Measurements from ENCODE around the gene MSI1.
A peak's percentile ranks its signal among the peaks of the same experiment; 100 is the strongest.
"Not testable (repeated sequence)": the region's sequence is repeated elsewhere in the genome, so short reads cannot be mapped to it uniquely, and the experiment has no call there.

Gene MSI1

DNA sequence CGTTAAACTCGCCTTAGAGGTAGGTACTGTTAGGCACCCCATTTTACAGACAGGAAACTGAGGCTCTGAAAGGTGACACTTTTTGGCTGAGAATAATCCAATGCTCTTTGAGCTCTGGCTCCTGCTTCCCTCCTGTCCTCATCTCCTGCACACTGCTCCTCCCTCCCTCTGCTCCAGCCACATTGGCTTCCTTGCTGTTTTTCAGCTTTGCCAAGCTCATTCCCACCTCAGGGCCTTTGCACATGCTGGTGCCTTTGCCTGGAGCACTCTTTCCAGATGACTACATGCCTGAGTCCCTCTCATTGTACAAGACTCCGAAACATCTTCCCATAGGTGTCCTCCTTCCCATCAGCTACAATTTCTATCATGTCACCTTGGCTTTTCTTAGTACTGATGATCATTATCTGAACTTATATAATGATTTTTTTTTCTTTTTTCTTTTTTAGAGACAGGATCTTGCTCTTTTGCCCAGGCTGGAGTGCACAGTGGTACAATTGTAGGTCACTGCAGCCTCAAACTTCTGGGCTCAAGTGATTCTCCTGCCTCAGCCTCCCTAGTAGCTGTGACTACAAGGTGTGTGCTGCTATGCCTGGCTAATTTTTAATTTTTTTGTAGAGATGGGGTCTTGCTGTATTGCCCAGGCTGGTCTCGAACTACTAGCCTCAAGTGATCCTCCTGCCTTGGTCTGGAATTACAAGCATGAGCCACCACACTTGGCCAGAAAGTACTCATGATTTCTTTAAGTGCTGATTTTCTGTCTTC, 15.2 kb downstream of the MSI1 start:
- DNase-seq = no peak

DNA sequence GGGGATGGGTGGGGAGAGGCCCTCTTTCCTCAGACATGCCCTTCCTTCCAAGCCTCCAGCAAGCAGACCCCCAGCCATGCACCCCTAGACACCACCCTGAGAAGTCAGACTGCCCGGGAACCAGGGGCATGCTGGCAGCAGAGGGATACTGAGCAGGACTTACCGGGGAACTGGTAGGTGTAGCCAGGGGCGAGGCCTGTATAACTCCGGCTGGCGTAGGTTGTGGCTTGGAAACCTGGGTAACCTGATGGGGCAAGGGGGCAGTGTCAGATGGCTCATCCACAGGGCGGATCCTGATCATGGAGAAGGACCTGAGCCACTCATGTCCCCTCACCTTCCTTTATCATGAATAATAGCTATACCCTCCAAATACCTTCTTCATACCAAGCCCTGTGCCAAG, 15.8 kb downstream of the MSI1 start:
- no peak for DNase-seq

DNA sequence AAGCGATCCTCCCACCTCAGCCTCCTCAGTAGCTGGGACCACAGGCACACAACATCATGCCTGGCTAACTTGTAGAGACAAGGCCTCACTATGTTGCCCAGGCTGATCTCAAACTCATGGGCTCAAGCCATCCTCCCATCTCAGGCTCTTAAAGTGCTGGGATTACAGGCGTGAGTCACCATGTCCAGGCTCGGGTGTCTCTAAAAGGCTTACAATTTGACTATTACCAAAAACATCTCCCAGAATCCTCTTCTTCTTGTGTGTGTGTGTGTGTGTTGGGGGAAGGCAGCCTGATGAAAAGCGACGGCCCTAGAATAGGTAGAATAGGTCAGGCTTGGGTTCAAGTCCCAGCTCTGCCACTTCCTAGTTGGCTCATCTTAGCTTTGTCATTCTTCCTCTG, 16.8 kb downstream of the MSI1 start:
- no peak for DNase-seq

DNA sequence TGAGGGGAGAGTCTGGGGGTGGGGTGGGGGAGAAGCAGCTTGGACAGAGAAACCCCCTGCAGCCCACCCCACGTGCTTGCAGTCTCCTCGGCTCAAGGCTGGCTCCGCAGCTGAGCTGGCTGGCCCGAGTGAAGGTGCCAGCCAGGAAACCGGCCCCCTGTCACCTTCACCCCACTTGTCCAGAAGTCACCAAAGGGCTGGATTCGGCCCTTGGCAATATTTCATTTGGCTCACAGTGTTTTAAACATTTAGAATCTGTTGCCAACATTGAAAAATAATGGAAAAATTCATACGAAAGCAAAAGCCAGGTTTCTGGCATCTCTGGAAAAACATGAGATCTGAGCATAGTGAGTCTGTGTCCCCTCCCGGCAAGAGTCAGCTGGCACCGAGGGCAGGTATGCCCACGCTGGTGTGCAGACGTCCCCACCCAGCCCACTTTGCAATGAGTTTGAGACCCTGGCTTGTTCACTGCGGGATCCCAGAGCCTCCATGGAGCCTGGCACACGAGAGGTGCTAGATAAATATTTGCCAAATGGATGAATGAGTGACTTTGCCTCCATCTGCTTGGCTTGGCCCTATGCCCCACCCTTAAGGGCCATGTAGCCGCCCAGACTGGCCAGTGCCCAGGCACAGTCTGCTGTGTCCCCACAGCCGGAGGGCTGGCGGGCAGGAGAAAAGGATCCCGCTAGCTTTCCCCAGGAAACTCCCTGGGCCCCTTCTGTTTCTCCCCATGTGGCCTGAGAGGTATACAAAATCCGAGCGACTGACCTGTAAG, 18.2 kb downstream of the MSI1 start:
- no peak for DNase-seq

DNA sequence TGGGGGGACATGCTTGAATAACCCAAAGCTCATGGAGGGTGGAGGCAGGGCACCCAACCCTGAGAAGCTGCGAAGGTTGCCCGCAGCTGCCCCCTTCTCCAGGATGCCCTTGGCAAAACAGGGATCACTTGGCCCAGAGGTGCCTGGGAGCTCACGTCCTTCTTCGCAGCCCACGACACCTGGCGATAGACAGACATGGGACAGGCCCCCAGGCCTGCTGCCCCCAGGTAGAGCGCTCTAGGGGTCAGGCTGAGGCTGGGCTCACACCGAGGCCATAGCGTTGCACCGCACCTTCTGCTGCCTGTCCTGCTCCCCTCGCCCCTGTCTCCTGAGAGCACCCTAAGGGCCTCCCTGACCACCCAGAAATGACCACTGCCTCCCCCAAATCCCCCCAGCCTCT, 21.2 kb downstream of the MSI1 start:
- DNase-seq = no peak

DNA sequence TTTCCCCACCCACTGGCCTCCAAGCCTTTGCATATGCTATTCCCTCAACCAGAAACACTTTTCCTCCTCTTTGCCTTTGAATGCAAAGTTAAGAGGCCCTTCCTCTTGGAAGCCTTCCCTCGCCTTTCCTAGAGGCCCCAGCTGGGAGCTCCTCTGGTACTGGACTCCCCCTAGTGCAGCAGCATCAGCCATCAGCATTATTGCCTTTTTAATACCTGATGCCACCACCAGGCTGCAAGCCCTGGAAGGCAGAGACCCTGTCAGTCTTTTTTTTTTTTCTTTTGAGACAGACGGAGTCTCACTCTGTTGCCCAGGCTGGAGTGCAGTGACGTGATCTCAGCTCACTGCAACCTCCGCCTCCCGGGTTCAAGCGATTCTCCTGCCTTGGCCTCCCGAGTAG, 22.3 kb downstream of the MSI1 start:
- DNase-seq = no peak

DNA sequence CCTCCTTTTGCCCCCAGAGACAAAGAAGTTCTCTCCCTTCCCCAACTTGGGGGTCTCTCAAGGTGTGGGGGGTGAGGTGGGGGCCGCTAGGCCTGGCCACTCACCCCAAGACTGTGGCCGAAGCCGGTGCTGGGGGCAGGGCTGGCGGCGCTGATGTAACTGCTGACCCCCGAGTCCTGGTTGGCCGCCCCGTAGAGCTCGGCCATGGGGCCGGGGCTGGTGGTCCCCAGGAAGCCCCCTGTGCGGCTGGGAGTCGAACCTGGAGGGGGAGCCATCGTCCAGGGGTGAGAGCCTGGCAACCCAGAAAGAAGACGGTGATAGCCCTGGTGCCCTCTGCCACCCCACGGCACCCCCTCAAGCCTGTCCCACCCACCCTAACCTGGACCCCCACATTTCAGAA, 22.9 kb downstream of the MSI1 start:
- no peak for DNase-seq

DNA sequence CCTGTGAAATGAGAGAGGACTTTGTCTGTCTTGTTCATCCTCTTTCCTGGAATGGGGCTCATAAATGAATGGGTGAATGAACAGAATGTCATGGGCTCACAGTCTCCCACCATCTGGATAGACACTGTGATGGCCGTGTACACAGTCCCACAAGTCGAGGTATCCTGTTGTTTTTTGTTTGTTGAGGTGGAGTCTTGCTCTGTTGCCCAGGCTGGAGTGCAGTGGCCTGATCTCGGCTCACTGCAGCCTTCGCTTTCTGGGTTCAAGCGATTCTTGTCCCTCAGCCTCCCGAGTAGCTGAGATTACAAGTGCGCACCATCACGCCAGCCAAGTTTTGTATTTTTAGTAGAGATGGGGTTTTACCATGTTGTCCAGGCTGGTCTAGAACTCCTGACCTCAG, 25.3 kb downstream of the MSI1 start:
- DNase-seq = no peak

DNA sequence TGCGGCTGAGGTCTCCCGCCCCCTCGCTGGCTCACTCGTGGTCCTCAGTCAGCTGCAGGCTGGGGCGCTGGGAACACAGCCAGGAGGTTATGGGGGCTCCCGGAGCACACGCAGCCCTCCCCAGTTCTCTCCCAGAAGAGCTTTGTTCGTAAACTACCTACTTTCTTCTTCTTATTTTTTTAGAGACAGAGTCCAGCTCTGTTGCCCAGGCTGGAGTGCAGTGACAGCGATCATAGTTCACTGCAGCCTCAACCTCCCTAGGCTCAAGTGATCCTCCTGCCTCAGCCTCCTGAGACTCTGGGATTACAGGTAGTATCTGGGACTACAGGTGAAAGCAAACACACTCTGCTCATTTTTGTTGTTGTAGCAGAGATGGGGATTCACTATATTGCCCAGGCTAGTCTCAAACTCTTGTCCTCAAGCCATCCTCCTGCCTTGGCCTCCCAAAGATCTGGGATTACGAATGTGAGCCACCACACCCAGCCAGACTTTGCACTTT, 25.9 kb downstream of the MSI1 start:
- no peak for DNase-seq

DNA sequence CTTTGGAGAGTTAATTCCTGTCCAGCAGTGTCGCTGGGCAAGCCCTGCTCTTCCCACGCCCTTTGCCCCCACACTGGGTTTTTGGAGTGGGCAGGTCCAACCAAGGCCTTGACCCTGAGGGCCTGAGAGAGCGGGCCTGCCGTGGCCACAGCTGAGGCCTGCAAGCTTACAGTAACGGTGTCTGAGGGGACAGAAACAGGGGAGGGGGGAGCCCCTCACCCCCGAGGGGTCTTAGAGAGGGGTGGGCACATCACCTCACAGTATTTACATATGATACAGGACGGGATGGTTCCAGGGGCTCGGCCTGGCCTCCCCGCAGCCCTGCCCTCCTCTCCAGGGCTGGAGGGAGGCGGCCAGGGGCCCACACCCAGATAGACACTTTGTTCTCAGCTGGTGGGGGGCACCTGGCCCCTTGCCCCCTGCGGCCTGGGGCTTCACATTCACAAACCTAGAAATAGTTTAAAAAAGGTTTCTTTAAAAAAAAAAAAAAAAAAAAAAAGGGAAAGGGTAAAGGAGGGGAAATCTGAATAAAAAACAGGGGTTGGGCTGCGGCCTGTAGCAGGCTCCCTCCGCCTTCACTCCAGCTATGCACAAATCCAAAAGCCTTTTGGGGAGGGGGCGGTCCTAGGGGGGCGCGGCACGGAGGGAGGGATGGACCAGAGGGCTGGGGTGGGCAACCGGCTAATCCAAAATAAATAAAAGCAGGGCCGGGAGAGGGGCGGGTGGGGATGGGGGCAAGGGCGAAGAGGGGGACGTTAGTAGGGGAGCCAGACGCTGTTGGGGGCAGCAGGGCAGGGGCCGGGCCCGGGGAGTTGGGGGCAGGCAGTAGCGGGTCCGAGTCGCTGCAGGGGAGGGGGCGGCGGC, 26.6 kb downstream of the MSI1 start:
- DNase-seq = no peak

DNA sequence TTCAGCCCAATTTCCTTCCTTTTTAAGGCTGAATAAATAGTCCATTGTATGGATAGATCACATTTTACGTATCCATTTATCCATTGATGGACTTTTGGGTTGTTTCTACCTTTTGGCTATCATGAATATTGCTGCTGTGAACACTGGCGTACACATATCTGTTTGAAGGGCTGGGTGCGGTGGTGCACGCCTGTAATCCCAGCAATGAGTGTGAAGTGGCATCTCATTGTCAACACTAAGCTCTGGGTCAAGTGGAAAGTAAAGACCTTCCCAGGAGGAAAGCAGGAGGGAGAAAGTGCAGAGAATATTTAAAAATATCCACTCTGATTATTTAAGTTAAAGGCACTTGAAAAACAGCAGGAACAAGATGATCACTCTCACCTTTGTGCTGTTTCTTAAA, 29.7 kb downstream of the MSI1 start:
- no peak for DNase-seq

DNA sequence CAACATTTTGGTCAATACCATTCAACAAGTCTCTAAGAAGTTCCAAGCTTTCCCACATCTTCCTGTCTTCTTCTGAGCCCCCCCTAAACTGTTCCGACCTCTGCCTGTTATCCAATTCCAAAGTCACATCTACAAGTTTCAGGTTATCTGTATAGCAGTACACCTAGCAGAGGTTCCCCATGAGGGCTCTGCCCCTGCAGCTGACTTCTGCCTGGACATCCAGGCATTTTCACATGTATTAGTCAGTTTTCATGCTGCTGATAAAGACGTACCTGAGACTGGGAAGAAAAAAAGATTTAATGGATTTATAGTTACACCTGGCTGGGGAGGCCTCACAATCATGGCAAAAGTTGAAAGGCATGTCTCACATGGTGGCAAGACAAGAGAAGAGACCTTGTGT, 31.2 kb downstream of the MSI1 start:
- DNase-seq = no peak

DNA sequence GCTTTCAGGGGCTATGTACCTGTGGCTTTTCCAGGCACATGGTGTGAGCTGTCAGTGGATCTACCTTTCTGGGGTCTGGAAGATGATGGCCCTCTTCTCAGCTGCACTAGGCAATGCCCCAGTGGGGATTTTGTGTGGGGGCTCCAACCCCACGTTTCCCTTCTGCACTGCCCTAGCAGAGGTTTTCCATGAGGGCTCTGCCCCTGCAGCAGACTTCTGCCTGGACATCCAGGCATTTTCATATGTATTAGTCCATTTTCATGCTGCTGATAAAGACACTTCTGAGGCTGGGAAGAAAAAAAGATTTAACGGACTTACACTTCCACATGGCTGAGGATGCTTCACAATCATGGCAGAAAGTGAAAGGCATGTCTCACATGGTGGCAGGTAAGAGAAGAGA, 32.6 kb downstream of the MSI1 start:
- DNase-seq = not testable (repeated sequence)

DNA sequence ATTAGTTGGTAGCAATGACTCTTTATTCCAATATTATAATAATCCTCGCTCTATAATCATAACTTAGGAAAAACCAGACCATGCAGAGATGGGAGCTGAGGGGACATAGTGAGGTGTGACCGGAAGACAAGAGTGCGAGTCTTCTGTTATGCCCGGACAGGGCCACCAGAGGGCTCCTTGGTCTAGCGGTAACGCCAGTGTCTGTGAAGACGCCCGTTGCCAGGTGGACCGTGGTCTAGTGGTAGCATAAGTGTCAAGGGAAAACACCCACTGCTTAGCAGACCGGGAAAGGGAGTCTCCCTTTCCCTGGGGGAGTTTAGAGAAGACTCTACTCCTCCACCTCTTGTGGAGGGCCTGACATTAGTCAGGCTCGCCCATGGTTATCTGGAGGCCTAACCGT, 33.5 kb downstream of the MSI1 start:
- peak; percentile 33 for DNase-seq

DNA sequence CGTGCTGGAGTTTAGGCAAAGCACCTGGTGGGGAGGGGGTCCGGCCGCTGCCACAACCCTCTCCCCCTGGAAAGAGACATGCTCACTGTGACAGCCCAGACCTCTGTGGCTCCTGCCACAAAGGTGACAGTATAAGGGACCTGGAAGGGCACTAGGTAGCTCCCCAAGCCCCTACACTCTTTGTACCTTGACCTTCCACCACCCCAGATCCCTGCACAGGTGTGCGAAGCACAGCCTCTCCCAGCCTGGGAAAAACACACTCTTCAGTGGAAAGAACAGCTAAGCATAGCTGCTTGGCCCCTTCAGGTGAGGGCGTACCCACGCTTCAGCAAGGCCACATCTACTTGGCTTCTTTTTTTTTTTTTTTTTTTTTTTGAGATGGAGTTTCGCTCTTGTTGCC, 36.4 kb downstream of the MSI1 start:
- DNase-seq = no peak

DNA sequence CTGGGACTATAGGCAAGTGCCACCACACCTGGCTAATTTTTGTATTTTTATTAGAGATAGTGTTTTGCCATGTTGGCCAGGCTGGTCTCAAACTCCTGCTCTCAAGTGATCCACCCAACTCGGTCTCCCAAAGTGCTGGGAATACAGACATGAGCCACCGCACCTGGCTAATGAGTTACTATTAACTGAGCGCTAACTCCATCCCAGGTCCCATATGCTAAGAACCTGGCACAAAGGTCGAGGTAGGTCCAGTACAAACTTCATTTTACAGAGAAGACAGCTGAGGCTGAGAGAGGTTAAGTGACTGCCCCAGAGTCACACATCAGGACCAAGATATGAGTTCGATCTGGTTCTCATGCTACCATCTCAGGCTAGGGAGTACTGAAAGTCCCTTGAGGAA, 36.9 kb downstream of the MSI1 start:
- no peak for DNase-seq

DNA sequence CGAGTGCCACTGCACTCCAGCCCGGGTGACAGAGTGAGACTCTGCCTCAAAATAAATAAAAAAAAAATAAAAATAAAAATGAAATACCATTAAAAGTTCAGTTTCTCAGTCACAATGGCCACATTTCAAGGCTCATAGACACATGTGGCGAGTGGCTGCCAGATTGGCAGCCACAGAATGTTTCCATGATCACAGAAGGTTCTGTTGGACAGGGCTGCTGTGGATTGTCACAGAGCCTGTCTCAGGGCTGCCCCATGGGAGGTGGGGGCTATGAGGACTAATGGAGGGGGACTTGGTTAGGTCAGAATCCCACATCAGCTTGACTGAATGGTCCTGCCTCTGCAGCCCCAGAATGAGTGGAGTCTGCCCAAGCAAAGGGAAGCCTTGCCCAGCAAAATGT, 37.6 kb downstream of the MSI1 start:
- DNase-seq = no peak

DNA sequence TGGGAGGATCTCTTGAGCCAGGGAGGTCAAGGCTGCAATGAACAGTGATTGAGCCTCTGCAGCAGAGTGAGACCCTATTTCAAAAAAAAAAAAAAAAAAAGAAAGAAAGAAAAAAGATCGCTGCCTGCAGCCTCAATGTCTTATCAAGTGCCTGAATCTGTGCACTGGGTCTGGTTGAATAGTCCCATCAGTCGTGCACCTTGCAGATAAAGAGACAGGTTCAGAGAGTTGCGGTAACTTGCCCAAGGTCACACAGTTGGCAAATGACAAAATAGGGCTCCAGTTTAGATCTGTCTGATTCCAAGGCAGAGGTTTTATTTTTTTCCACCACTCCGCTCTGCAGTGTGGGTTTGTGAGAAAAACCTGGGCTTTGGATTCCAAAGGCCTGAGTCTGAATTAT, 40.7 kb downstream of the MSI1 start:
- no peak for DNase-seq

DNA sequence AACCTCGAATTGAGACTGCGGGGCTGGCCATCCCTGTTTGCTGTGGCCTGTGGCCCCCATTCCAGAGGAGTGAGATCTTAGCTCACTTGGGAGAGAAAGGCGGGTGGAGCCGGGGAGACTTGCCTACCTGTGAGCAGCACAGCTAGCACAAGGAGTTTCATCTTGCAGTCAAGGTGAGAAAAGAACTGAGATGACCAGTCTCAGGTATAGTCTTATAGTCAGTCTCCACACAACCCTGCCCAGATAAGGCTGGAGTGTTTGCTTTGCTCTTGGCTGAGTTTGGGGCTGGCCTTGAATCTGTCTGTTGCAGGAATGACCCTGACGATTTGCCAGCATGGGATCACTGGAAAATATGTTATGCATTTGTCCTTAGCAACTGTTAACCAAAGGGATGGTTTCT, 41.4 kb downstream of the MSI1 start, which contains the start of gene PLA2G1B:
PLA2G1B (minus strand) TSS at position 187 of the 400 bp plus-strand sequence; CDS start at position 161, 26 bp downstream.
- DNase-seq = no peak

DNA sequence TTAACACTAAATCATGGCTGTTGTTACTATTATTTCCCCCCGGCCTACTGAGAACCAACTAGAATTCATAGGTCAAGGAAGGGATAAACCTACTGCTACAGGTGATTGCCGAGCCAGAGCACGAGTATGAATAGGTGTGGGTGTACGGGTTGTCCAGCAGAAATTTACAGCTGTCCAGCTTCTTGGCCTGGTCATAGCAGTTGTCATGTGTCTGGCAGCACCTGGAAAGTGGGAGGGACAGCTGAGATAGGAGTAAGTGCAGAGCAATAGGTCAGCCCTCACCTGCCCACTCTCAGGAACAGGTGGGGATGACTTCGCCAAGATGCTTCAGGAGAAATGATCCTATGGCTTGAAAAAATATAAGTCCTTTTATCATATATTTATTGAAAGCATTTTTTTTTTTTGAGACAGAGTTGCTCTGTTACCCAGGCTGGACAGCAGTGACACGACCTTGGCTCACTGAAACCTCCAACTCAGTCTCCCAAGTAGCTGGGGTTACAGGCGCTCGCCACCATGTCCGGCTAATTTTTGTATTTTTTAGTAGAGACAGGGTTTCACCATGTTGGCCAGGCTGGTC, 44.0 kb downstream of the MSI1 start:
- no peak for DNase-seq

DNA sequence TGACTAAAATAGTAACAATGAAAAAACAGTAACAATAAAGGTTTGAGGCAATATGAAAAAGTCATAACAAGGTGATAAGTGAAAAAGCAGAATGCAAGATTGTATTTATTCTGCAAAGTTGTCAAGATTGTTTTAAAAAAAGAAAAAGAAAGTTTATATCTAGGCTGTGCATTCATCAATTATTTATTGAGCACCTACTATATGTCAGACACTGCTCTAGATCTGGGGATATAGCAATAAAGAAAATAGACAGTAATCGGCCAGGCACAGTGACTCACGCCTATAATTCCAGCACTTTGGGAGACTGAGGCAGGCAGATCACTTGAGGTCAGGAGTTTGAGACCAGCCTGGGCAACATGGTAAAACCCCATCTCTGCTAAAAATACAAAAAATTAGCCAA, 45.2 kb downstream of the MSI1 start:
- no peak for DNase-seq

DNA sequence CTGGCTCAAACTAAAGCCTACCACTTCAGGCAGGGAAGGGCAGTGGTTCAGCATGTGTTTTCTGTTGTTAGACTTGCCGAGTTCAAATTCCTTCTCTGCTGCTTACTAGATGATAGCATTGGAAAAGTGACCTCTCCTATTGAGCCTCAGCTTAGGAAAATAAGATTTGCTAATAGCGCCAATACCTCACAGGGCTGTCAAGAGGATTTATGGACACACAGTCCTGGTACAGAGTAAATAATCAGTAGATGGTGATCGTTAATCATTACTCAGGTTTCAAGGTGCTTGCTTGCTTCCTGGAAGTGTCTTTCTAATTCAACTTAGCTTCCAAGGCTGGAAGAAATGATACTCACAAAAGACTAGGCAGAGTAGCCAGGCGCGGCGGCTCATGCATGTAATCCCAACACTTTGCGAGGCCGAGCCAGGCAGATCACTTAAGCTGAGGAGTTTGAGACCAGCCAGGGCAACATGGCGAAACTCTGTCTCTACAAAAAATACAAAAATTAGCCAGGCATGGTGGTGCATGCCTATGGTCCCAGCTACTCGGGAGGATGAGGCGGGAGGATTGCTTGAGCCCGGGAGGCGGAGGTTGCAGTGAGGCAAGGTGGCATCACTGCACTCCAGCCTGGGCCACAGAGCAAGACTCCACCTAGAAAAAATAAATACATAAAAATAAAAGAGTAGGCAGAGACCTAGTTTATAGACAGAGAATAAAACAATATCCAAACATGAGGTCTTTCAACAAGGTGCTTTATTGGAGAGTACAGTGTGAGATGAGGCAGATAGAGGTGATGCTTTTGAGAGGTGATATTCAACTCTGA, 47.4 kb downstream of the MSI1 start:
- DNase-seq = no peak

Measured in activated naive CD4-positive, alpha-beta T cell treated with Interleukin-2 at 50 U/mL for 16 hours (primary cell).